ENCODE results near the gene SLIT1.
A peak's percentile ranks its signal among the peaks of the same experiment; 100 is the strongest.

The SLIT1 gene

DNA sequence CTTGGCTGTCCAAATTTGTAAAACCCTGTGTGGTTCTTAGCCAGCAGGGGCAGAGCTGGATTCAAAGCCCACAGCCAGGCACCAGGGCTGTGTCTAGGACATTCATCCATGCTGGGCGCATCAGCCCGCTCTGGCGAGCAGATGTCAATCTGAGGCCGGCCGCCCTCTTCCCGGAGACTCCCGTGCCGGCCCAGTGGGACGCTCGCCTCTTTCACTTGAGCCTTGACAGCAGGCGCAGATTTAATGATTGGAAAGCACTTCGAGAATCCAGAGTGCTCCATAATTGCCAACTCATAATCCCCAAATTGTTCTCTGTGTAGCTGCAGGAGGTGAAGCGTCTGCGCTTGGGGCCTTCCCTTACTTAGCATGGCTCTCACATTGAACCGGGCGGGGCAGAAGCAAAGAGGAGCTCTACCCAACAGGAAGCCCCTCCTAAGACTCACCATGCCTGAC lies 36.7 kb downstream of the SLIT1 start:
- TF ChIP-seq, protein P1, sequence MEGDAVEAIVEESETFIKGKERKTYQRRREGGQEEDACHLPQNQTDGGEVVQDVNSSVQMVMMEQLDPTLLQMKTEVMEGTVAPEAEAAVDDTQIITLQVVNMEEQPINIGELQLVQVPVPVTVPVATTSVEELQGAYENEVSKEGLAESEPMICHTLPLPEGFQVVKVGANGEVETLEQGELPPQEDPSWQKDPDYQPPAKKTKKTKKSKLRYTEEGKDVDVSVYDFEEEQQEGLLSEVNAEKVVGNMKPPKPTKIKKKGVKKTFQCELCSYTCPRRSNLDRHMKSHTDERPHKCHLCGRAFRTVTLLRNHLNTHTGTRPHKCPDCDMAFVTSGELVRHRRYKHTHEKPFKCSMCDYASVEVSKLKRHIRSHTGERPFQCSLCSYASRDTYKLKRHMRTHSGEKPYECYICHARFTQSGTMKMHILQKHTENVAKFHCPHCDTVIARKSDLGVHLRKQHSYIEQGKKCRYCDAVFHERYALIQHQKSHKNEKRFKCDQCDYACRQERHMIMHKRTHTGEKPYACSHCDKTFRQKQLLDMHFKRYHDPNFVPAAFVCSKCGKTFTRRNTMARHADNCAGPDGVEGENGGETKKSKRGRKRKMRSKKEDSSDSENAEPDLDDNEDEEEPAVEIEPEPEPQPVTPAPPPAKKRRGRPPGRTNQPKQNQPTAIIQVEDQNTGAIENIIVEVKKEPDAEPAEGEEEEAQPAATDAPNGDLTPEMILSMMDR (IDR thresholded peaks at IDR 0.05; ENCODE audit: insufficient read depth, low read depth, low read length, missing control alignments) = no peak
- no peak overlapping the region for H3K4me3 ChIP-seq (ENCODE audit: low read depth, low read length)
- DNase-seq (ENCODE audit: low read depth) = no peak

GRCh38 chr10:97144297-97144696 lies 41.5 kb downstream of the SLIT1 start:
- TF ChIP-seq, protein P1 (IDR thresholded peaks at IDR 0.05; ENCODE audit: insufficient read depth, low read depth, low read length, missing control alignments) = no peak
- DNase-seq (ENCODE audit: low read depth) = no peak
- H3K4me3 ChIP-seq (ENCODE audit: low read depth, low read length) = no peak overlapping the region

DNA sequence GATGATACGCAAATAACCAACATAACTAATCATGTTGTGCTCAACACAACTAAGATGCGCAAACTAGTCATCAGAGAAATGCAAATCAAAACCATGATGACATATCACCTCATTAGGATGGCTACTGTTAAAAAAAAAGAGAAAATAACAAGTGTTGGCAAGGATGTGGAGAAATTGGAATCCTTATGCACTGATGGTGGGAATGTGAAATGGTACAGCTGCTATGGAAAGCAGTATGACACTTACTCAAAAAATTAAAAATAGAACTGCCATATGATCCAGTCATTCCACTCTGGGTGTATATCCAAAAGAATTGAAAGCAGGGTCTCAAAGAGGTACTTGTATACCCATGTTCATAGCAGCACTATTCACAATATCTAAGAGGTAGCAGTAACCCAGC lies 42.9 kb downstream of the SLIT1 start:
- no peak overlapping the region for H3K4me3 ChIP-seq (ENCODE audit: low read depth, low read length)
- TF ChIP-seq, protein P1 (IDR thresholded peaks at IDR 0.05; ENCODE audit: insufficient read depth, low read depth, low read length, missing control alignments) = no peak
- DNase-seq (ENCODE audit: low read depth) = no peak

DNA sequence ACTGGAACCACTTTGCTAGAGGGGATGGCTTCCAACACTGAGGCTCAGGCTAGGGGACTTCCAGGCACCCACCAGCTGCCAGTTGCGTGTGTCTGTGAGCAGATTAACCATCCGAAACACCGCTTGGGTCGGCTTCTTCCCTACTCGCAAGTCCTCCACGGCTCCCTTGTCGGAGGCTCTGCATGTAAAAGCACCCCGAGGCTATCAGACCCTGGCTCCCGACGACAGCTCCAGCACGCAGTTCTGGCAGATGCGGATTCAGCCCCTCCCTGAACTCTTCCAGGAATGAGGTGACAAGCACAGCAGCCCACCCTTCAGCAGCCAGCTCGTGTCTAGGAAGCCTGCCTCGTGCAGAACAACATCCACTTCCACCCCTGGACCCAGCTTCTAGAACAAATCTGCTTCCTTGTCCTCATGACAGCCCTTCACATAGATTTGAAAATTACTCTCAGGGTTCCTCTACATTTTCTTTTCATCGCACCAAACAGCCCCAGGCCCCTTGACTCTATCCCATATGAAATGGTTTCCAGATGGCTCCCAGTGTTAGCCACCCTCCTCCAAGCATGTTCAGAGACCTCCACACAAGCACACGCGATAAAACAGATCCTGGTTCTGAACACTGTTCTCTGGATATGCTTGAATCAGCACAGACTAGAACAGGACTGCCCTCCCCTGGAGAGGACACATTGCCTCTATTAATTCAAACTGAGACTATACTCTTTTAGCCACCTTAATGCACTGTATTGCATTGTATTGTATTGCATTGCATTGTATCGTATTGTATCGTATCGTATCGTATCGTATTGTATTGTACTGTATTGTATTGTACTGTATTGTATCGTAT lies 44.6 kb downstream of the SLIT1 start:
- no peak overlapping the region for H3K4me3 ChIP-seq (ENCODE audit: low read depth, low read length)
- DNase-seq (ENCODE audit: low read depth) = peak; percentile 13
- TF ChIP-seq, protein P1 (IDR thresholded peaks at IDR 0.05; ENCODE audit: insufficient read depth, low read depth, low read length, missing control alignments) = no peak

- DNase-seq (ENCODE audit: low read depth) = no peak
- H3K4me3 ChIP-seq (ENCODE audit: low read depth, low read length) = no peak overlapping the region
- TF ChIP-seq, protein P1 (IDR thresholded peaks at IDR 0.05; ENCODE audit: insufficient read depth, low read depth, low read length, missing control alignments) = no peak
Observed at GRCh38 chr10:97140049-97140846, 45.5 kb downstream of the SLIT1 start.

DNA sequence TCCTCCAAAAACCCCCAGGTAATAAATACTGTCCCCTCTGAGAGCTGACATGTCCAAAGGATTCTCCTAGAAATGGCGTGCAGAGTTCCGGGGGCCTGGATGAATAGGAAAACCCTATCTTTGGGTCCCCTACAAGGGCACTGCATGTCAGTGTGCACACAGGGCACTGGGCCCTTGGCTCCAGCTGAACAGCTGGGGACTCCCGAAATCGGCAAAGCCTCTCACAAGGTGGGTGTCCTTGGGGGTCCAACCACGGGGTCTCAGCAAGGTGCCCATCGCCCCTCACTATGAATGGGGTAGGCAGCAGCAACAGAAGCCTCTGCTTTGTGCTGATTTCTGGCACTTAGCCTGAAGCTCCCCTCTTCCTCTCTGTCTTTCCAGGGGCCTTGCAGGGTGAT lies 46.1 kb downstream of the SLIT1 start:
- H3K4me3 ChIP-seq (ENCODE audit: low read depth, low read length) = no peak overlapping the region
- DNase-seq (ENCODE audit: low read depth) = no peak
- TF ChIP-seq, protein P1 (IDR thresholded peaks at IDR 0.05; ENCODE audit: insufficient read depth, low read depth, low read length, missing control alignments) = no peak

Data from GM12865 (cell line).